ENCODE measurements around the gene TPD52L1.

DNA sequence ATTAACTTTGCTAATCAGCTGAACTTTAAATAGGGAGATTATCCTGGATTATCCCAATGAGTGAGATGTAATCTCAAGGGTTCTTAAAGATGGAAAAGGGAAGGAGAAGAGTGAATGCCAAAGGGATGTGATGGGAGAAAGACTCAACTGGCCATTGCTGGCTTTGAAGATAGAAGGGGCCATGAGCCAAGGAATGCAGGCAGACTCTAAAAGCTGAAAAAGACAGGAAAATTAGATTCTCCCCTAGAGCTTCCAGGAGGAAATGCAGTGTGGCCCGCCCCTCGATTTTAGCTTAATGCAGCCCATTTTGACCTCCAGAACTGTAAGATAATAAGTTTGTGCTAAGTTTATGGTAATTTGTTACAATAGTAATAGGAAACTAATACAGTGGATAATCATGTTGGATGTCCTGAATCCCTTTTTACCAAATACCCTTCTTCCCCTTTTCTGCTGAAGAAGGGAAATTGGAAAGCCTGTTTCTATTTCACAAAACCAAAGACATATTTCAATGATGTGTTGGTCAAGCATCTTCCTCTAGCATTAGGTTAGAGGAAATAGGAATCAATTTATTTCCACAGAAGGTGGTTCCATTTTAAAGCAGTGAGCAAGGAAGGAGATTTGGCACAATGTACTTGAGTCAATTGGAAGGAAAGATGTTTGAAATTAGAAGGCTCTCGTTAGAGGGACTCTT lies 151.5 kb downstream of the TPD52L1 start:
- TF ChIP-seq, protein P1, sequence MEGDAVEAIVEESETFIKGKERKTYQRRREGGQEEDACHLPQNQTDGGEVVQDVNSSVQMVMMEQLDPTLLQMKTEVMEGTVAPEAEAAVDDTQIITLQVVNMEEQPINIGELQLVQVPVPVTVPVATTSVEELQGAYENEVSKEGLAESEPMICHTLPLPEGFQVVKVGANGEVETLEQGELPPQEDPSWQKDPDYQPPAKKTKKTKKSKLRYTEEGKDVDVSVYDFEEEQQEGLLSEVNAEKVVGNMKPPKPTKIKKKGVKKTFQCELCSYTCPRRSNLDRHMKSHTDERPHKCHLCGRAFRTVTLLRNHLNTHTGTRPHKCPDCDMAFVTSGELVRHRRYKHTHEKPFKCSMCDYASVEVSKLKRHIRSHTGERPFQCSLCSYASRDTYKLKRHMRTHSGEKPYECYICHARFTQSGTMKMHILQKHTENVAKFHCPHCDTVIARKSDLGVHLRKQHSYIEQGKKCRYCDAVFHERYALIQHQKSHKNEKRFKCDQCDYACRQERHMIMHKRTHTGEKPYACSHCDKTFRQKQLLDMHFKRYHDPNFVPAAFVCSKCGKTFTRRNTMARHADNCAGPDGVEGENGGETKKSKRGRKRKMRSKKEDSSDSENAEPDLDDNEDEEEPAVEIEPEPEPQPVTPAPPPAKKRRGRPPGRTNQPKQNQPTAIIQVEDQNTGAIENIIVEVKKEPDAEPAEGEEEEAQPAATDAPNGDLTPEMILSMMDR (IDR thresholded peaks at IDR 0.05): no peak
- TF ChIP-seq EZH2 (IDR thresholded peaks at IDR 0.05; ENCODE audit: borderline replicate concordance, insufficient read depth, low read depth, low read length, poor library complexity, severe bottlenecking): no peak
